ENCODE results near the gene FBLL1. TPM values are rescaled to one million over a fixed set of nuclear protein-coding genes. Genes with fewer than 3 reads are reported as not detected.

Gene FBLL1
- total and polyA plus RNA-seq, 2 of the 8 experiments (the other 6 are each of a cell fraction or from before 2014, with no cell fraction given) = 8.3 to 30.9 TPM

GRCh38 chr5:168570490-168571328 lies 41.6 kb downstream of the FBLL1 start:
- no peak overlapping the region for H2BK15ac ChIP-seq (ENCODE audit: low read length)
- no peak overlapping the region for H3K27ac ChIP-seq (ENCODE audit: low read depth, low read length)
- H2BK20ac ChIP-seq (ENCODE audit: low read length) = no peak overlapping the region
- H3K27me3 ChIP-seq (replicated peaks in 1 of 4; ENCODE audit: control insufficient read depth in 3 of 4, extremely low read depth in 1 of 4, insufficient read depth in 3 of 4, low read length in 3 of 4) = peaks cover 0 to 1% (median 0%) of the 10 kb centered on the region in 4 experiments; a peak in 1 of 7 replicates
- no peak overlapping the region for H2BK5ac ChIP-seq (ENCODE audit: low read depth, low read length)
- H2AFZ ChIP-seq (ENCODE audit: low read length) = no peak overlapping the region
- TF ChIP-seq CBX5 (IDR thresholded peaks at IDR 0.05; ENCODE audit: low read depth, low read length) (no peak), ATF3 (IDR thresholded peaks at IDR 0.05; ENCODE audit: insufficient read depth, low read depth, low read length) (no peak)
- FAIRE-seq = no peak
- H3K79me1 ChIP-seq (ENCODE audit: low read depth, low read length) = no peaks in the 10 kb centered on the region; the same call in none of the 2 replicates
- no peak overlapping the region for H4K91ac ChIP-seq (replicated peaks; ENCODE audit: insufficient read length, low read length)
- POLR2A ChIA-PET (ENCODE audit: partially characterized antibody) = no interaction called here
- no peak overlapping the region for H2BK120ac ChIP-seq (replicated peaks; ENCODE audit: low read depth, low read length)
- no peak overlapping the region for H4K5ac ChIP-seq (ENCODE audit: insufficient read length, low read depth, low read length)
- H3K56ac ChIP-seq (replicated peaks; ENCODE audit: insufficient read length, low read depth, low read length) = no peak overlapping the region
- H3K14ac ChIP-seq (ENCODE audit: insufficient read length) = no peak overlapping the region
- H4K20me1 ChIP-seq (replicated peaks in 1 of 2; ENCODE audit: control insufficient read depth in 1 of 2, insufficient read depth in 2 of 2, low read length in 2 of 2) = peaks cover 10 to 13% of the 10 kb centered on the region in 2 experiments
- H3K9ac ChIP-seq (replicated peaks in 1 of 4; ENCODE audit: extremely low read depth in 1 of 4, low read depth in 3 of 4, low read length in 3 of 4) = no peak overlapping the region
- CTCF ChIA-PET (ENCODE audit: partially characterized antibody) = no interaction called here
- no peaks in the 10 kb centered on the region for H3K4me1 ChIP-seq (replicated peaks in 1 of 4; ENCODE audit: control insufficient read depth in 3 of 4, insufficient read depth in 4 of 4, low read length in 3 of 4)
- H2BK12ac ChIP-seq (ENCODE audit: low read depth, low read length) = no peak overlapping the region
- no peaks in the 10 kb centered on the region for H3K9me3 ChIP-seq (ENCODE audit: insufficient read depth in 2 of 2, low read depth in 1 of 2, low read length in 1 of 2)
- no peak overlapping the region for H3K23ac ChIP-seq (ENCODE audit: insufficient read length)
- no peak overlapping the region for H2AK5ac ChIP-seq (ENCODE audit: low read depth, low read length)
- DNase-seq (ENCODE audit: low read depth in 1 of 2, low spot score in 2 of 2) = no peak
- no peak overlapping the region for H3K4ac ChIP-seq (replicated peaks; ENCODE audit: insufficient read length, low read depth, low read length)
- H3K4me3 ChIP-seq (ENCODE audit: extremely low read depth in 1 of 4, insufficient read depth in 2 of 4, low read depth in 3 of 4, low read length in 4 of 4) = no peak overlapping the region
- no peak overlapping the region for H4K8ac ChIP-seq (ENCODE audit: extremely low read depth, insufficient read depth, low read length)
- no peaks in the 10 kb centered on the region; the same call in 1 of the 2 replicates for H3K23me2 ChIP-seq (ENCODE audit: low read depth, low read length)
- no peak overlapping the region for H3K4me2 ChIP-seq (ENCODE audit: insufficient read depth in 1 of 2, low read depth in 2 of 2, low read length in 2 of 2)
- peaks cover 0 to 23% (median 8%) of the 10 kb centered on the region in 4 experiments; a peak in 6 of 8 replicates for H3K36me3 ChIP-seq (ENCODE audit: control insufficient read depth in 2 of 4, insufficient read depth in 4 of 4, low read length in 3 of 4)
- H3K79me2 ChIP-seq (ENCODE audit: control insufficient read depth in 1 of 2, insufficient read depth in 2 of 2, low read length in 2 of 2) = peaks cover 27 to 84% of the 10 kb centered on the region in 2 experiments
- no peak overlapping the region for H3K18ac ChIP-seq (ENCODE audit: extremely low read depth, low read length)
- WGBS, 2 experiments (ENCODE audit: extremely low coverage in 1 of 2, insufficient coverage in 1 of 2, insufficient read length in 1 of 2, insufficient replicate concordance in 2 of 2, low coverage in 1 of 2, low lambda C conversion rate in 2 of 2, missing lambda C conversion rate in 1 of 2) = 90% methylated on average over 11 of the region's 11 CpGs; no CpG with 5 or more reads in 1 of the 2 experiments
